IMR-90 (cell line): Measurements from ENCODE around the gene FAM89A.
"Not testable (repeated sequence)": the region's sequence is repeated elsewhere in the genome, so short reads cannot be mapped to it uniquely, and the experiment has no call there.

Experiments
- BHLHE40 ChIP-seq: fragments of 150-350 bp; IDR thresholded peaks from 2 replicates; pipeline ENCODE4 v1.6.1; 2016; ENCODE audit warnings: mild to moderate bottlenecking, low read depth, low read length
- POLR2A ChIP-seq: IDR thresholded peaks from 2 replicates; pipeline ENCODE4 v1.6.1; 2012; ENCODE audit warnings: mild to moderate bottlenecking, low read depth, low read length
- RCOR1 ChIP-seq: IDR thresholded peaks from 2 replicates; pipeline ENCODE4 v1.6.1; 2012; ENCODE audit warnings: mild to moderate bottlenecking, low read length, improper control_type of control experiment; ENCODE audit not compliant: insufficient replicate concordance
- TF ChIP-seq, protein P1 (sequence below): conservative IDR thresholded peaks from 2 replicates; pipeline ENCODE4 v1.5.1; 2012; ENCODE audit warnings: mild to moderate bottlenecking, low read depth, low read length, improper control_type of control experiment

DNA sequence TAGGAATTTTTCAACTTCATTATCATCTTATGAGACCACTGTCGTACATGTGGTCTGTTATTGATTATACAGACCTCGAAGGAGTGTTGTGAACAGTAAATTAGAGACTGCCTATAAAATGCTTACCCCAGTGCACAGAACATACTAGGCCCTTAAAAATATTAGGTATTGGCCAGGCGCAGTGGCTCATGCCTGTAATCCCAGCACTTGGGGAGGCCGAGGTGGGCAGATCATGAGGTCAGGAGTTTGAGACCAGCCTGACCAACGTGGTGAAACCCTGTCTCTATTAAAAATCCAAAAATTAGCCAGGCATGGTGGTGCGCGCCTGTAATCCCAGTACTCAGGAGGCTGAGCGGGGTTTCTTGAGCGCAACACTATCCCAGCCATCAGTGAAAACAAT lies 10.9 kb upstream of the FAM89A start:
- not testable (repeated sequence) for TF ChIP-seq POLR2A, BHLHE40, RCOR1
- TF ChIP-seq, protein P1, sequence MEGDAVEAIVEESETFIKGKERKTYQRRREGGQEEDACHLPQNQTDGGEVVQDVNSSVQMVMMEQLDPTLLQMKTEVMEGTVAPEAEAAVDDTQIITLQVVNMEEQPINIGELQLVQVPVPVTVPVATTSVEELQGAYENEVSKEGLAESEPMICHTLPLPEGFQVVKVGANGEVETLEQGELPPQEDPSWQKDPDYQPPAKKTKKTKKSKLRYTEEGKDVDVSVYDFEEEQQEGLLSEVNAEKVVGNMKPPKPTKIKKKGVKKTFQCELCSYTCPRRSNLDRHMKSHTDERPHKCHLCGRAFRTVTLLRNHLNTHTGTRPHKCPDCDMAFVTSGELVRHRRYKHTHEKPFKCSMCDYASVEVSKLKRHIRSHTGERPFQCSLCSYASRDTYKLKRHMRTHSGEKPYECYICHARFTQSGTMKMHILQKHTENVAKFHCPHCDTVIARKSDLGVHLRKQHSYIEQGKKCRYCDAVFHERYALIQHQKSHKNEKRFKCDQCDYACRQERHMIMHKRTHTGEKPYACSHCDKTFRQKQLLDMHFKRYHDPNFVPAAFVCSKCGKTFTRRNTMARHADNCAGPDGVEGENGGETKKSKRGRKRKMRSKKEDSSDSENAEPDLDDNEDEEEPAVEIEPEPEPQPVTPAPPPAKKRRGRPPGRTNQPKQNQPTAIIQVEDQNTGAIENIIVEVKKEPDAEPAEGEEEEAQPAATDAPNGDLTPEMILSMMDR, result not testable (repeated sequence)
